DOHH2 (cell line): ENCODE results near the gene ATP2A3.

Source experiments
- CTCF ChIP-seq: fragments of 200-600 bp; sonication (generic); IDR thresholded peaks from one replicate; pipeline ENCODE4 v1.5.1; 2014; ENCODE audit warnings: antibody characterized with exemption, mild to moderate bottlenecking, low read depth, low read length; ENCODE audit not compliant: poor library complexity, severe bottlenecking
- EZH2phosphoT487 ChIP-seq: fragments of 200-600 bp; sonication (generic); IDR thresholded peaks from 2 replicates; pipeline ENCODE4 v1.6.1; 2017; ENCODE audit warnings: borderline replicate concordance, mild to moderate bottlenecking, antibody characterized with exemption, low read length, moderate library complexity, mixed read lengths

DNA sequence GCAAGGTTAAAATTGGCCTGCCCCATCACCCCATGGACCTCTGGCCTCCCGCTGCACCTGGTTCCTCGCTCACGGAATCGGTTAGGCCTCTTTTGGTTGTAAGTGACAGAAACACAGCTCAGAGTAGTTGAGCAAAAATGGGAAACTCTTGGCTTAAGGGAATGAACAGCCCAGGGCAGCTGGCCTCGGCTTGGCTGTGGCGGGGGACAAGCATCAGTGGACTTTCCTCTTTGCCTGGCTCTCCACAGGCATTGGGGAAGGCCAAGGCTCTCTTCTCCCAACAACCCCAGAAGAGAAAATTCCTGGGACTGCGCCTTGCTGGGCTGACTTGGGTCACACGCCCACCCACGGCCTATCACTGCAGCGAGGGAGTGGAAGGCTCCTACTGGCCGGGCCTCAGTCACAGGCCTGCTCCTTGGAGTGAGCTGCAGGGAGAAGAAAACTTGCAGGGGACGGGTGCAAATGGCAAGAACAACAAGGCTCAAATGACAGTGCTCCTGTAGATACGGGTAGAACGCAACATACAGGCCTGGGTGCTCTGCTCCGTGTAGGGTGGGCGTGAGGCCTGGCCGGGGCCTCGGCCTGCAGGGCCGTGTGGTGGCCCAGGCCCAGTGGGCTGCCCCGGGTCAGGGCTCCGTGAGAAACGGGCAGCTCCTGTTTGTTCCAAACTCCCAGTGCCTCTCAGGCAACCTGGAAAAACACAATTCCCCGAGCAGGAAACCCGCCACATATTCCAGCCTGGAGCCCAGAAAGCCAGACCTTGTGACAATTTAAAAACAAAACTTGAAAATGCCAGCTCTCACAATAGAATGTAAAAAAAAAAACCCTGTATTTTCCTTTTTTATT is 25.0 kb upstream of the ATP2A3 start:
- no peak for TF ChIP-seq CTCF
- TF ChIP-seq EZH2phosphoT487, result no peak
